Psoas muscle (tissue), 8 donors: ENCODE data around the gene CDK15. TPM values are rescaled to one million over a fixed set of nuclear protein-coding genes. Genes with fewer than 3 reads are reported as not detected.

ENCODE experiments used
- ATAC-seq, 4 donors: fragments of 200-7000 bp; cut with Tn5 transposase; one replicate each; pipeline ENCODE4 v1.9.1; 2020; ENCODE audit warnings: moderate library complexity in 3 of 4, mild to moderate bottlenecking in 2 of 4
- DNase-seq, 2 donors: peaks; one replicate each; pipeline ENCODE4 v3.0.0-alpha.2; 2020
- H3K27ac ChIP-seq: fragments of 200-600 bp; one replicate; pipeline ENCODE4 v1.8.0; 2022
- H3K27me3 ChIP-seq, 3 donors: fragments of 200-600 bp in 1 of 3; one replicate each; pipeline versions ENCODE4 v1.6.1 to v1.8.0; 2013 to 2022; ENCODE audit warnings: low read length in 2 of 3, mild to moderate bottlenecking in 2 of 3, moderate library complexity in 1 of 3; ENCODE audit not compliant: insufficient read depth in 3 of 3
- H3K36me3 ChIP-seq, 2 donors: fragments of 200-600 bp in 1 of 2; one replicate each; pipeline versions ENCODE4 v1.6.1 to v1.8.0; 2013 to 2022; ENCODE audit warnings: low read depth in 1 of 2, mild to moderate bottlenecking in 1 of 2, moderate library complexity in 1 of 2; ENCODE audit not compliant: insufficient read depth in 1 of 2
- H3K4me1 ChIP-seq: fragments of 200-600 bp; one replicate; pipeline ENCODE4 v1.8.0; 2022
- H3K4me3 ChIP-seq: fragments of 200-600 bp; one replicate; pipeline ENCODE4 v1.8.0; 2022; ENCODE audit warnings: mild to moderate bottlenecking
- H3K9me3 ChIP-seq: fragments of 200-600 bp; one replicate; pipeline ENCODE4 v1.8.0; 2022
- WGBS, 3 donors: extraction: QIAGEN DNeasy Blood & Tissue Kit; methylation state at CpG; one replicate each; pipeline versions ENCODE4 v1.1.6 to v1.1.7; 2013; 5-methylcytosine and 5-hydroxymethylcytosine counted together
- intact Hi-C, 2 donors: fragments of 100-400 bp; cut with DNase I; formaldehyde crosslinking; loops; one replicate each; pipeline versions ENCODE4 v1.11.0 to v1.14.2; 2022
- polyA plus RNA-seq, 3 donors: library from polyadenylated mRNA; stranded (reverse); fragments of 200-250 nt; gene quantifications; one replicate each; pipeline ENCODE4 v1.2.3, GENCODE V29; 2013
- total RNA-seq, 4 donors: library from RNA; stranded (reverse); fragmentation: NEBNext Ultra II Directional in 2 of 4; extraction: Animal tissue kit (Norgen Biotek cat#: 25700) in 2 of 4; gene quantifications; one replicate each; pipeline versions ENCODE4 v1.2.1 to v1.2.4, GENCODE V29; 2021 to 2023
- TF ChIP-seq, protein P1 (sequence below): fragments of 200-600 bp; IDR thresholded peaks from one replicate; pipeline ENCODE4 v1.8.0; 2022; ENCODE audit warnings: antibody characterized with exemption
- donor health status: healthy with polysubstance abuse.
- donor health status: DM: no; HTN: no; CAD: no; lungs with moderate emphysema.
- donor health status: Bipolar disorder and iron deficiency.
- donor health status: healthy.
- donor health status: DM: yes; HTN: yes; CAD: no.
- donor health status: DM: no; HTN: no; CAD: no.
- donor health status: DM: no; HTN: no; CAD: no.
- donor health status: DM: yes; HTN: yes; CAD: no.

CDK15 gene
- total and polyA plus RNA-seq, 7 donors: 0.05 to 0.92 (median 0.31) TPM; not detected in 1

DNA sequence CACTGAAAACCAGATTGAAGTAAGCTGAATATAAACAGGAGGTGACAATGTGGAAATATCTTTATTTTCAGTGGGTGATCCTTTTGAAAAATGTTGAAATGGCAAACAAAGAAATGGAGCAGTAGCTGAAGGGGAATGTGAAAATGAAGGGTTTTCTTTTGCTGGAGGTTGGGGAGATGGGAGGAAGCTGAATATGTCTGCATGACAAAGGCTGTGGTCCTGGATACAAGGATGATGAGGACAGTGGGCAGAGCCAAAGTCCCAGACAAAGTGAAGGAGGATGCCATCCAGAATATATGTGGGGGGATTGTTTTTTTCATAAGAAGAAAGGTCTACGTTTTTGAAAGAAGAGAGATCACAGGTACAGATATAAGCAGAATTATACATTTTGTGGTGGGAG is 32.3 kb upstream of the CDK15 start:
- Histone ChIP-seq H3K4me3 (no peak overlapping the region), H3K27ac (no peak overlapping the region), H3K9me3 (no peaks in the 10 kb centered on the region), H3K4me1 (peaks cover 33% of the 10 kb centered on the region), H3K36me3 (no peaks in the 10 kb centered on the region), H3K27me3 (no peaks in the 10 kb centered on the region)
- TF ChIP-seq, protein P1, sequence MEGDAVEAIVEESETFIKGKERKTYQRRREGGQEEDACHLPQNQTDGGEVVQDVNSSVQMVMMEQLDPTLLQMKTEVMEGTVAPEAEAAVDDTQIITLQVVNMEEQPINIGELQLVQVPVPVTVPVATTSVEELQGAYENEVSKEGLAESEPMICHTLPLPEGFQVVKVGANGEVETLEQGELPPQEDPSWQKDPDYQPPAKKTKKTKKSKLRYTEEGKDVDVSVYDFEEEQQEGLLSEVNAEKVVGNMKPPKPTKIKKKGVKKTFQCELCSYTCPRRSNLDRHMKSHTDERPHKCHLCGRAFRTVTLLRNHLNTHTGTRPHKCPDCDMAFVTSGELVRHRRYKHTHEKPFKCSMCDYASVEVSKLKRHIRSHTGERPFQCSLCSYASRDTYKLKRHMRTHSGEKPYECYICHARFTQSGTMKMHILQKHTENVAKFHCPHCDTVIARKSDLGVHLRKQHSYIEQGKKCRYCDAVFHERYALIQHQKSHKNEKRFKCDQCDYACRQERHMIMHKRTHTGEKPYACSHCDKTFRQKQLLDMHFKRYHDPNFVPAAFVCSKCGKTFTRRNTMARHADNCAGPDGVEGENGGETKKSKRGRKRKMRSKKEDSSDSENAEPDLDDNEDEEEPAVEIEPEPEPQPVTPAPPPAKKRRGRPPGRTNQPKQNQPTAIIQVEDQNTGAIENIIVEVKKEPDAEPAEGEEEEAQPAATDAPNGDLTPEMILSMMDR: no peak
- intact Hi-C loops: no loop called here
- ATAC-seq (no peak), DNase-seq (no peak)
- WGBS, 3 donors: 83 to 92% (median 84%) methylated on average over 1 of the region's 1 CpG

DNA sequence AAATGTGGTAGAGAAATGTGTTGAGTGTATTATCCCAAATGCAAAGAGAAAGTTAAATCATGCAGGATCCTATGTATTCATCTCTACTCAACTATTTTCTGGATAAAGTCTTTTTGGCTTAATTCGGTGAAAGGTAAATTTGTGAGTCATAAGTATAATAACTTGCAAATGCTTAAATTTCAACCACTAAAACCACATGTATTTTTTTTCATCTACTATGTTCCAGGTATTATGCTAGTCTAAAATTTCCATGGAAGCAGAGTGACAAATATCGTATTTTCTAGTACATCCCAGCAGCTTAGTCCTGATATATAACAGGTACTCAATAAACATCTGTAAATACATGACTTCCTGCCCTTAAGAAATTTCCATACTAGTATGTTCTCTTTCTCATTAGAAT is 31.8 kb upstream of the CDK15 start:
- no peaks in the 10 kb centered on the region for H3K36me3 ChIP-seq
- H3K27me3 ChIP-seq: no peaks in the 10 kb centered on the region
- 92 to 96% (median 94%) methylated on average over 2 of the region's 2 CpGs for WGBS, 3 donors
- DNase-seq: no peak
- no peak overlapping the region for H3K27ac ChIP-seq
- no peaks in the 10 kb centered on the region for H3K9me3 ChIP-seq
- no peak overlapping the region for H3K4me3 ChIP-seq
- peaks cover 38% of the 10 kb centered on the region for H3K4me1 ChIP-seq
- intact Hi-C loops: no loop called here
- ATAC-seq: no peak
- TF ChIP-seq, protein P1: no peak

DNA sequence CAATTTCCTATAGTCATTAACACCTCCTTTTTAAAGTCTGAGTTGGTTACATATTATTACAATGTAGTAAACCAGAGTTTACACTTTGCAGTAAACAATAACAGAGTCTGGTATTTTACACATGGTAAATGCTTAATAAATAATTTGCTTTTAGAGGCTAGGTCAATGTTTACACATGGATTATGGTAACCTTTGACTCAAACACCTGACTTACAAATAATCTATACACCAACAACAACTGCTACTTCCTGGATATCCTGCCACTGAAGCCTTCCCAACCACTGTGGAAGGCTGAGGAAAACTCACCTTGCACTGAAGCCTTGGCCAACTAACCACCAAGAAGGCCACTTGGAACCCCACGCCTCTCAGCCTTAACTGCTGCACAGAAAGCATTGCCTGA is 31.0 kb upstream of the CDK15 start:
- Histone ChIP-seq H3K9me3 (no peaks in the 10 kb centered on the region), H3K27me3 (no peaks in the 10 kb centered on the region), H3K36me3 (no peaks in the 10 kb centered on the region), H3K27ac (no peak overlapping the region), H3K4me1 (peaks cover 40% of the 10 kb centered on the region), H3K4me3 (no peak overlapping the region)
- TF ChIP-seq, protein P1: no peak
- intact Hi-C loops: no loop called here
- ATAC-seq: no peak
- 93 to 100% (median 97%) methylated on average over 1 of the region's 1 CpG for WGBS, 3 donors
- DNase-seq: no peak

DNA sequence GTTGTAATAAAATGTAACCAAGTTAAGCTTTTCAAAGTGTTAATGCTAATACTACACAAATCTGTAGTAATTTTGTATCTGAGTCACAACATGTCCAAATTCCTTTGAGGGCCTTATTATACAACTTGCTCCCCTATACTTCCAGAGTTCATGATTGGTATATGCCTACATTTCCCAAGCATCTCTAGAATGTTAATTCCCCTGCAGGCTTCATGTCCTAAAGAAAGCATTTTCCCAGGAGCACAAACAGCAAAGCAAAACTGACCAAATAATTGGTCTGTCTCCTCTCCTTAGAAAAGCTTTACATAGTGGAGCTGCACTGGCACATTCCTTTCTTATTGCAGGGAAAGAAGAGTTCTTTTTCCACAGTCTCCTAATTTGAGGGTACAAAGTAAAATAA is 29.3 kb upstream of the CDK15 start:
- ATAC-seq (no peak), DNase-seq (no peak)
- H3K4me1 ChIP-seq: peaks cover 40% of the 10 kb centered on the region
- H3K9me3 ChIP-seq: no peaks in the 10 kb centered on the region
- intact Hi-C loops: no loop called here
- no peaks in the 10 kb centered on the region for H3K27me3 ChIP-seq
- no peak overlapping the region for H3K27ac ChIP-seq
- TF ChIP-seq, protein P1: no peak
- H3K36me3 ChIP-seq: no peaks in the 10 kb centered on the region
- H3K4me3 ChIP-seq: no peak overlapping the region

DNA sequence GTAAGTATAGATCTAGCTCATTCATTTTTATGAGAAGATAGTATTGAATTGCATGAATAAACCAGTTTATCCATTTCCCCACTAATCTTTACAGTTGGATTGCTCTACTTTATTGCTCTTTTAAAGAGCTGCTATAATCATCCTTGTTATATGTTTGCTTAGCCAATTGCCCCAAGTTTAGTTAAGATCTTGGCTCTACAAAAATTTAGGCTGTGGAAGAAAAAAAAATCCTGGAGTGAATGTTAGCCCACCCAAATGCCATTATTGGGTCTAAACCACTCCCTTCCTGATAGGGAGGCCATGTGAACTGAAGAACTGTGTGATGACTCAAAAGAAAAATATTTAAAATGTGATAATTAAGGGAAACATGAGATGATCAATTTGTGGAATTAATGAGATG is 28.5 kb upstream of the CDK15 start:
- no peak overlapping the region for H3K27ac ChIP-seq
- H3K4me3 ChIP-seq: no peak overlapping the region
- no peak for ATAC-seq
- TF ChIP-seq, protein P1: no peak
- no peaks in the 10 kb centered on the region for H3K36me3 ChIP-seq
- no peaks in the 10 kb centered on the region for H3K27me3 ChIP-seq
- no peaks in the 10 kb centered on the region for H3K9me3 ChIP-seq
- peaks cover 40% of the 10 kb centered on the region for H3K4me1 ChIP-seq
- intact Hi-C loops: no loop called here
- DNase-seq: no peak
